H1 (cell line): Measurements from ENCODE around the gene FGF19. TPM values are rescaled to one million over a fixed set of nuclear protein-coding genes. Genes with fewer than 3 reads are reported as not detected.

Source experiments
- CTCF ChIA-PET: fragments of 300-600 bp; sonication (Branson Sonifier 250); formaldehyde crosslinking; loops from one replicate; lab custom pipeline; 2021; ENCODE audit not compliant: partially characterized antibody; lab: Charles Lee
- POLR2A ChIA-PET: fragments of 300-600 bp; sonication (Branson Sonifier 250); formaldehyde crosslinking; loops from one replicate; lab custom pipeline; 2021; ENCODE audit warnings: inconsistent platforms; ENCODE audit not compliant: partially characterized antibody; lab: Charles Lee
- DNase-seq, 2 experiments: peaks; one replicate each; pipeline versions ENCODE4 v3.0.0 to v3.0.0-alpha.2; 2010 to 2022; ENCODE audit warnings: low spot score in 2 of 2, low read depth in 1 of 2, mixed read lengths in 1 of 2
- FAIRE-seq: peaks from 2 replicates; lab custom pipeline; 2011; peaks lifted over from hg19 to GRCh38; lab: Jason Lieb, UNC
- H2AFZ ChIP-seq: 2 replicates; pipeline ENCODE4 v1.8.1; 2012; ENCODE audit warnings: low read length, inconsistent platforms
- H2AK5ac ChIP-seq: 2 replicates; pipeline ENCODE4 v1.6.1; 2013; ENCODE audit warnings: low read depth, low read length
- H2BK120ac ChIP-seq: replicated peaks from 2 replicates; pipeline ENCODE3; 2013; ENCODE audit warnings: low read depth, low read length, inconsistent platforms
- H2BK12ac ChIP-seq: 2 replicates; pipeline ENCODE4 v1.6.1; 2013; ENCODE audit warnings: low read depth, low read length
- H2BK15ac ChIP-seq: 2 replicates; pipeline ENCODE4 v1.6.1; 2013; ENCODE audit warnings: low read length
- H2BK20ac ChIP-seq: 2 replicates; pipeline ENCODE4 v1.6.1; 2013; ENCODE audit warnings: low read length
- H2BK5ac ChIP-seq: 2 replicates; pipeline ENCODE4 v1.6.1; 2013; ENCODE audit warnings: low read depth, low read length
- H3K14ac ChIP-seq: 2 replicates; pipeline ENCODE4 v1.6.1; 2013; ENCODE audit warnings: inconsistent platforms; ENCODE audit not compliant: insufficient read length
- H3K18ac ChIP-seq: 2 replicates; pipeline ENCODE4 v1.6.1; 2013; ENCODE audit warnings: low read length; ENCODE audit errors: extremely low read depth
- H3K23ac ChIP-seq: 2 replicates; pipeline ENCODE4 v1.6.1; 2013; ENCODE audit warnings: inconsistent platforms; ENCODE audit not compliant: insufficient read length
- H3K23me2 ChIP-seq: 2 replicates; pipeline ENCODE4 v1.6.1; 2013; ENCODE audit warnings: low read depth, low read length
- H3K27ac ChIP-seq: 2 replicates; pipeline ENCODE4 v1.6.1; 2011; ENCODE audit warnings: low read depth, low read length, inconsistent platforms
- H3K27me3 ChIP-seq, 4 experiments: replicated peaks in 1 of 4; 1 replicate in 1 of 4; 2 replicates in 3 of 4; pipeline versions ENCODE4 v1.6.1 to v1.8.1; 2011 to 2013; ENCODE audit warnings: low read length in 3 of 4, mild to moderate bottlenecking in 3 of 4, inconsistent platforms in 2 of 4, mixed read lengths in 2 of 4, moderate library complexity in 1 of 4; ENCODE audit not compliant: control insufficient read depth in 3 of 4, insufficient read depth in 3 of 4; ENCODE audit errors: extremely low read depth in 1 of 4
- H3K36me3 ChIP-seq, 4 experiments: 2 replicates each; pipeline versions ENCODE4 v1.6.1 to v1.8.1; 2011 to 2013; ENCODE audit warnings: mild to moderate bottlenecking in 4 of 4, low read length in 3 of 4, moderate library complexity in 2 of 4, control low read depth in 1 of 4, inconsistent platforms in 1 of 4; ENCODE audit not compliant: insufficient read depth in 4 of 4, control insufficient read depth in 2 of 4
- H3K4ac ChIP-seq: replicated peaks from 2 replicates; pipeline ENCODE3; 2013; ENCODE audit warnings: low read length, low read depth, mixed read lengths, inconsistent platforms; ENCODE audit not compliant: insufficient read length
- H3K4me1 ChIP-seq, 4 experiments: replicated peaks in 1 of 4; 1 replicate in 1 of 4; 2 replicates in 3 of 4; pipeline versions ENCODE4 v1.6.1 to v1.8.1; 2011 to 2013; ENCODE audit warnings: low read length in 3 of 4, inconsistent platforms in 2 of 4, mixed read lengths in 1 of 4; ENCODE audit not compliant: insufficient read depth in 4 of 4, control insufficient read depth in 3 of 4
- H3K4me2 ChIP-seq, 2 experiments: 2 replicates each; pipeline versions ENCODE4 v1.6.1 to v1.8.1; 2011 to 2013; ENCODE audit warnings: low read depth in 2 of 2, low read length in 2 of 2, control low read depth in 1 of 2, inconsistent platforms in 1 of 2, mild to moderate bottlenecking in 1 of 2; ENCODE audit not compliant: insufficient read depth in 1 of 2
- H3K4me3 ChIP-seq, 4 experiments: fragments of 200-600, 300-600 bp in 1 of 4; sonication (generic), shearing (Covaris generic), sonication (Bioruptor Twin) in 1 of 4; 2 replicates each; pipeline versions ENCODE4 v1.5.1 to v1.8.1; 2011 to 2016; ENCODE audit warnings: low read length in 4 of 4, low read depth in 3 of 4, control low read depth in 2 of 4, inconsistent platforms in 2 of 4, mild to moderate bottlenecking in 2 of 4, mixed read lengths in 1 of 4, moderate library complexity in 1 of 4; ENCODE audit not compliant: insufficient read depth in 2 of 4; ENCODE audit errors: extremely low read depth in 1 of 4
- H3K56ac ChIP-seq: replicated peaks from 2 replicates; pipeline ENCODE3; 2013; ENCODE audit warnings: low read depth, mild to moderate bottlenecking, mixed read lengths, low read length, inconsistent platforms; ENCODE audit not compliant: insufficient read length
- H3K79me1 ChIP-seq: 2 replicates; pipeline ENCODE4 v1.6.1; 2013; ENCODE audit warnings: low read depth, low read length, control low read depth
- H3K79me2 ChIP-seq, 2 experiments: 2 replicates each; pipeline versions ENCODE4 v1.6.1 to v1.8.1; 2012 to 2013; ENCODE audit warnings: low read length in 2 of 2, mild to moderate bottlenecking in 2 of 2, inconsistent platforms in 1 of 2; ENCODE audit not compliant: insufficient read depth in 2 of 2, control insufficient read depth in 1 of 2
- H3K9ac ChIP-seq, 4 experiments: replicated peaks in 1 of 4; 1 replicate in 1 of 4; 2 replicates in 3 of 4; pipeline versions ENCODE4 v1.6.1 to v1.8.1; 2011 to 2013; ENCODE audit warnings: low read depth in 3 of 4, low read length in 3 of 4, control low read depth in 2 of 4, mild to moderate bottlenecking in 2 of 4, moderate library complexity in 2 of 4, inconsistent platforms in 1 of 4; ENCODE audit errors: extremely low read depth in 1 of 4
- H3K9me3 ChIP-seq, 2 experiments: 2 replicates each; pipeline versions ENCODE4 v1.6.1 to v1.8.1; 2012 to 2013; ENCODE audit warnings: mild to moderate bottlenecking in 2 of 2, moderate library complexity in 2 of 2, control low read depth in 1 of 2, inconsistent platforms in 1 of 2, low read depth in 1 of 2, low read length in 1 of 2, mixed read lengths in 1 of 2; ENCODE audit not compliant: insufficient read depth in 2 of 2
- H4K20me1 ChIP-seq, 2 experiments: replicated peaks in 1 of 2; 2 replicates each; pipeline versions ENCODE3 to v1.8.1; 2011 to 2013; ENCODE audit warnings: inconsistent platforms in 2 of 2, low read length in 2 of 2, mild to moderate bottlenecking in 1 of 2; ENCODE audit not compliant: insufficient read depth in 2 of 2, control insufficient read depth in 1 of 2
- H4K5ac ChIP-seq: 2 replicates; pipeline ENCODE4 v1.6.1; 2013; ENCODE audit warnings: low read length, low read depth, mixed read lengths, inconsistent platforms; ENCODE audit not compliant: insufficient read length
- H4K8ac ChIP-seq: 2 replicates; pipeline ENCODE4 v1.8.0; 2013; ENCODE audit warnings: mild to moderate bottlenecking, moderate library complexity, low read length, inconsistent platforms; ENCODE audit not compliant: insufficient read depth; ENCODE audit errors: extremely low read depth
- H4K91ac ChIP-seq: replicated peaks from 2 replicates; pipeline ENCODE3; 2013; ENCODE audit warnings: low read length, mixed read lengths, inconsistent platforms; ENCODE audit not compliant: insufficient read length
- CBX5 ChIP-seq: fragments of 300-800, 300-1000 bp; sonication (generic); IDR thresholded peaks from 2 replicates; pipeline ENCODE4 v1.7.1; 2016; ENCODE audit warnings: antibody characterized with exemption, low read length, low read depth
- JUND ChIP-seq: IDR thresholded peaks from 2 replicates; pipeline ENCODE4 v1.6.1; 2011; ENCODE audit warnings: mild to moderate bottlenecking, improper control_type of control experiment, low read length
- PHF8 ChIP-seq: fragments of 200-600 bp; sonication (generic); conservative IDR thresholded peaks from 2 replicates; pipeline ENCODE4 v1.7.1; 2012; ENCODE audit warnings: low read depth, mild to moderate bottlenecking, inconsistent platforms, low read length, moderate library complexity
- ZNF274 ChIP-seq: IDR thresholded peaks from 2 replicates; pipeline ENCODE4 v1.7.0; 2012; ENCODE audit warnings: low read length, borderline replicate concordance; ENCODE audit errors: extremely low read depth
- WGBS, 2 experiments: shearing (Covaris generic) in 1 of 2; methylation state at CpG; one replicate each; pipeline versions ENCODE4 v1.1.6 to v1.1.7; 2013 to 2015; ENCODE audit warnings: low lambda C conversion rate in 2 of 2, mixed read lengths in 2 of 2, inconsistent platforms in 1 of 2, low coverage in 1 of 2, missing lambda C conversion rate in 1 of 2; ENCODE audit not compliant: insufficient replicate concordance in 2 of 2, insufficient coverage in 1 of 2, insufficient read length in 1 of 2; ENCODE audit errors: extremely low coverage in 1 of 2, missing lambda C conversion rate in 1 of 2; 5-methylcytosine and 5-hydroxymethylcytosine counted together
- polyA plus RNA-seq, 7 experiments: library from polyadenylated mRNA; depleted of rRNA in 3 of 7; stranded (reverse) in 5 of 7; unstranded in 2 of 7; fragments of >200 nt in 5 of 7; fragments of 200-250 nt in 2 of 7; gene quantifications; 1 replicate in 5 of 7; 2 replicates in 1 of 7; 4 replicates in 1 of 7; pipeline versions ENCODE4 v1.2.1 to v1.2.3, GENCODE V29; 2011 to 2013; ENCODE audit warnings: missing spikeins in 2 of 7, mixed read lengths in 2 of 7
- total RNA-seq: library from RNA; stranded (reverse); fragmentation: NEBNext Ultra II Directional; extraction: Animal tissue kit (Norgen Biotek cat#: 25700); gene quantifications from 2 replicates; pipeline ENCODE4 v1.2.1, GENCODE V29; 2021

Gene FGF19
- total and polyA plus RNA-seq, 2 of the 8 experiments (the other 6 are each of a cell fraction or from before 2014, with no cell fraction given) = 9.6 to 14.8 TPM

DNA sequence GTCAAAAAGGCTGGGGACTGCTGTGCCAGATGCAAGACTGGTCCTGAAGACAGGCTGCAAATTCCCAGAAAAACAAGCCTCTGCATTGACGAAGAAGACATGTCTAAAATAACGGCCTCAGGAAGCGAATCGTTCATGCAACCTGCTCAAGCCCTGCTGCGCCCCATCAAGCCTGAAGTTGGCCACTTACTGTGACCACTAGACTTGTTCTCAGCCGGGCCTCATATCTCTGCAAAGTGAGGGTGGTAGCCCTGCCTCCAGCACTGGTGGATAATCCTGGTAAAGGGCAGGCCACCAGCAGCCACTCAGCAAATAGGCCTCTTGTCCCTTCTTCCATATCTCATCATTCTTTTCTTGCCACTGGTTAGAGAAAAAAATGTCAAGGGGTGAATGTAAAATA, 40.5 kb downstream of the FGF19 start:
- Histone ChIP-seq H2BK120ac (no peak overlapping the region), H3K36me3 (peaks cover 0 to 7% (median under 1%) of the 10 kb centered on the region in 4 experiments; a peak in 4 of 8 replicates), H2BK20ac (no peak overlapping the region), H3K9me3 (no peaks in the 10 kb centered on the region), H3K18ac (no peak overlapping the region), H3K79me2 (no peaks in the 10 kb centered on the region), H3K4me3 (no peak overlapping the region), H3K27ac (no peak overlapping the region), H3K4ac (no peak overlapping the region), H4K91ac (no peak overlapping the region), H4K20me1 (peaks cover 0 to 2% of the 10 kb centered on the region in 2 experiments), H3K4me2 (no peak overlapping the region), H3K14ac (no peak overlapping the region), H3K79me1 (no peaks in the 10 kb centered on the region), H3K27me3 (no peaks in the 10 kb centered on the region; a peak in 1 of 7 replicates), H3K23me2 (no peaks in the 10 kb centered on the region), H4K5ac (no peak overlapping the region), H4K8ac (no peak overlapping the region), H3K23ac (no peak overlapping the region), H3K9ac (no peak overlapping the region), H2AK5ac (no peak overlapping the region), H3K56ac (no peak overlapping the region), H3K4me1 (peaks cover 4 to 5% (median 4%) of the 10 kb centered on the region in 4 experiments), H2AFZ (no peak overlapping the region), H2BK15ac (no peak overlapping the region), H2BK12ac (no peak overlapping the region), H2BK5ac (no peak overlapping the region)
- FAIRE-seq (no peak), DNase-seq (no peak)
- 87% methylated on average over 6 of the region's 6 CpGs; no CpG with 5 or more reads in 1 of the 2 experiments for WGBS, 2 experiments
- CTCF ChIA-PET = interaction anchor here (0.7 to 8.4 kb wide), 3 partner anchors 7 to 370 kb away, joined by 3 to 81 read pairs (median 11); no protein-coding TSS in a partner anchor
- POLR2A ChIA-PET = interaction anchor here (1.7 to 10.9 kb wide), 2 partner anchors 14 to 22 kb away, joined by 5 to 197 read pairs; partner anchors contain the start of gene CCND1
- TF ChIP-seq JUND (no peak), CBX5 (no peak), ZNF274 (no peak), PHF8 (no peak)
